HEK293 (cell line): ENCODE results near the gene CFAP221.
"Not testable (repeated sequence)": the region's sequence is repeated elsewhere in the genome, so short reads cannot be mapped to it uniquely, and the experiment has no call there.

ENCODE experiments used
- CTCF ChIA-PET: fragments of 350-600 bp; formaldehyde crosslinking; extraction: SDS; loops from one replicate; lab custom pipeline; 2021; ENCODE audit warnings: antibody characterized with exemption; lab: Yijun Ruan, JAX
- POLR2A ChIA-PET: fragments of 300-600 bp; formaldehyde crosslinking; extraction: SDS; loops from one replicate; lab custom pipeline; 2020; ENCODE audit warnings: antibody characterized with exemption, inconsistent platforms; lab: Yijun Ruan, JAX
- H3K27ac ChIP-seq: fragments of 200-500 bp; sonication (Bioruptor generic); 2 replicates; pipeline ENCODE4 v1.5.1; 2014; ENCODE audit warnings: low read depth, low read length, control low read depth, inconsistent platforms; ENCODE audit errors: extremely low read depth
- H3K36me3 ChIP-seq, 2 experiments: fragments of 200-500 bp in 1 of 2; sonication (Bioruptor generic) in 1 of 2; 1 replicate in 1 of 2; 2 replicates in 1 of 2; pipeline ENCODE4 v1.5.1; 2014 to 2017; ENCODE audit warnings: inconsistent platforms in 2 of 2, low read length in 2 of 2; ENCODE audit not compliant: control insufficient read depth in 2 of 2, insufficient read depth in 1 of 2
- H3K4me1 ChIP-seq: fragments of 200-500 bp; sonication (Bioruptor generic); 2 replicates; pipeline ENCODE4 v1.5.1; 2014; ENCODE audit warnings: mild to moderate bottlenecking, low read length, inconsistent platforms; ENCODE audit not compliant: control insufficient read depth, insufficient read depth
- H3K4me3 ChIP-seq: 2 replicates; pipeline ENCODE4 v1.5.1; 2011; ENCODE audit warnings: low read depth, mild to moderate bottlenecking, control low read depth, low read length, moderate library complexity
- H3K9me3 ChIP-seq: fragments of 200-500 bp; sonication (Bioruptor generic); 2 replicates; pipeline ENCODE4 v1.5.1; 2014; ENCODE audit warnings: low read depth, low read length, inconsistent platforms; ENCODE audit not compliant: control insufficient read depth, insufficient read depth
- KLF10 ChIP-seq: fragments of 450-650 bp; IDR thresholded peaks from 2 replicates; pipeline ENCODE4 v1.5.1; 2018; ENCODE audit warnings: missing biosample characterization, mild to moderate bottlenecking, missing genetic modification characterization
- ZFP69B ChIP-seq: fragments of 450-650 bp; formaldehyde crosslinking; IDR thresholded peaks from 2 replicates; pipeline ENCODE4 v1.5.1; 2016; ENCODE audit warnings: missing biosample characterization, missing genetic modification characterization
- ZNF18 ChIP-seq: fragments of 450-650 bp; formaldehyde crosslinking; IDR thresholded peaks from 2 replicates; pipeline ENCODE4 v1.5.1; 2016; ENCODE audit warnings: missing biosample characterization, missing genetic modification characterization
- ZNF26 ChIP-seq: fragments of 450-650 bp; formaldehyde crosslinking; IDR thresholded peaks from 2 replicates; pipeline ENCODE4 v1.5.1; 2016; ENCODE audit warnings: missing biosample characterization, missing genetic modification characterization
- ZNF362 ChIP-seq: fragments of 450-650 bp; formaldehyde crosslinking; IDR thresholded peaks from 2 replicates; pipeline ENCODE4 v1.5.1; 2016; ENCODE audit warnings: missing biosample characterization, missing genetic modification characterization
- ZNF560 ChIP-seq: fragments of 450-650 bp; formaldehyde crosslinking; IDR thresholded peaks from 2 replicates; pipeline ENCODE4 v1.5.1; 2017; ENCODE audit warnings: missing biosample characterization, missing genetic modification characterization, borderline replicate concordance
- ZNF561 ChIP-seq: fragments of 450-650 bp; IDR thresholded peaks from 2 replicates; pipeline ENCODE4 v1.5.1; 2018; ENCODE audit warnings: missing biosample characterization, missing genetic modification characterization, borderline replicate concordance
- ZNF670 ChIP-seq: fragments of 450-650 bp; formaldehyde crosslinking; IDR thresholded peaks from 2 replicates; pipeline ENCODE4 v1.5.1; 2016; ENCODE audit warnings: missing biosample characterization, missing genetic modification characterization, low read depth
- ZNF785 ChIP-seq: fragments of 450-650 bp; formaldehyde crosslinking; IDR thresholded peaks from 2 replicates; pipeline ENCODE4 v1.5.1; 2016; ENCODE audit warnings: missing biosample characterization, missing genetic modification characterization
- ZNF791 ChIP-seq: fragments of 450-650 bp; formaldehyde crosslinking; IDR thresholded peaks from 2 replicates; pipeline ENCODE4 v1.5.1; 2016; ENCODE audit warnings: missing biosample characterization, missing genetic modification characterization
- ZNF792 ChIP-seq: fragments of 450-650 bp; formaldehyde crosslinking; IDR thresholded peaks from 2 replicates; pipeline ENCODE4 v1.5.1; 2016; ENCODE audit warnings: missing biosample characterization, missing genetic modification characterization
- ZSCAN18 ChIP-seq: fragments of 450-650 bp; formaldehyde crosslinking; IDR thresholded peaks from 2 replicates; pipeline ENCODE4 v1.5.1; 2016; ENCODE audit warnings: missing biosample characterization, missing genetic modification characterization
- TF ChIP-seq, protein P1 (sequence below): fragments of 450-650 bp; IDR thresholded peaks from 2 replicates; pipeline ENCODE4 v1.5.1; 2018; ENCODE audit warnings: missing biosample characterization, mild to moderate bottlenecking, missing genetic modification characterization
- TF ChIP-seq, protein P2 (sequence below): fragments of 450-650 bp; formaldehyde crosslinking; conservative IDR thresholded peaks from 2 replicates; pipeline ENCODE4 v1.5.1; 2016; ENCODE audit warnings: low read depth, missing biosample characterization, missing genetic modification characterization

The CFAP221 gene

DNA sequence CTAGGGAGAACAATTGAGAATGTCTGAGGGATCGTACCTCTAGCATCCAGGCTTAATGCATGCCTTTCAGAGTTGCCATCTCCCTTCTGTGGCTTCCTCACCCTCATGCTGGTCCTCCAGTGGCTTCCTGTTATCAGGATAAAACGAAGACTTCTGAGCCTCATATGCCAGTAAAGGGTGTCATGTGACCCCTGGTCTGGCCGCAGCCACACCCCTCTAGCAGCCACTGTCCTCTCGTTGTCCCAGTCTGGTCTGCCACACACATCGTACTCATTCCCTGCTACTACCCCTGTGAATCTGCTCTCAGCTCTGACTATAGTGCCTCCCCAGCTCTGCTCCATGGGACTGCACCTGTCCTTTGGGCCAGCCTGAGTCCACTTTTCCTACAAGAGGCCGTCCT, 72.2 kb downstream of the CFAP221 start (continued):
- TF ChIP-seq ZSCAN18 (tag by site-specific recombination) (no peak), ZNF18 (no peak)
- TF ChIP-seq, protein P1, sequence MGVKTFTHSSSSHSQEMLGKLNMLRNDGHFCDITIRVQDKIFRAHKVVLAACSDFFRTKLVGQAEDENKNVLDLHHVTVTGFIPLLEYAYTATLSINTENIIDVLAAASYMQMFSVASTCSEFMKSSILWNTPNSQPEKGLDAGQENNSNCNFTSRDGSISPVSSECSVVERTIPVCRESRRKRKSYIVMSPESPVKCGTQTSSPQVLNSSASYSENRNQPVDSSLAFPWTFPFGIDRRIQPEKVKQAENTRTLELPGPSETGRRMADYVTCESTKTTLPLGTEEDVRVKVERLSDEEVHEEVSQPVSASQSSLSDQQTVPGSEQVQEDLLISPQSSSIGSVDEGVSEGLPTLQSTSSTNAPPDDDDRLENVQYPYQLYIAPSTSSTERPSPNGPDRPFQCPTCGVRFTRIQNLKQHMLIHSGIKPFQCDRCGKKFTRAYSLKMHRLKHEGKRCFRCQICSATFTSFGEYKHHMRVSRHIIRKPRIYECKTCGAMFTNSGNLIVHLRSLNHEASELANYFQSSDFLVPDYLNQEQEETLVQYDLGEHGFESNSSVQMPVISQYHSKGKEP (tag by site-specific recombination), result no peak
- TF ChIP-seq, all 188 proteins: peak for 0

DNA sequence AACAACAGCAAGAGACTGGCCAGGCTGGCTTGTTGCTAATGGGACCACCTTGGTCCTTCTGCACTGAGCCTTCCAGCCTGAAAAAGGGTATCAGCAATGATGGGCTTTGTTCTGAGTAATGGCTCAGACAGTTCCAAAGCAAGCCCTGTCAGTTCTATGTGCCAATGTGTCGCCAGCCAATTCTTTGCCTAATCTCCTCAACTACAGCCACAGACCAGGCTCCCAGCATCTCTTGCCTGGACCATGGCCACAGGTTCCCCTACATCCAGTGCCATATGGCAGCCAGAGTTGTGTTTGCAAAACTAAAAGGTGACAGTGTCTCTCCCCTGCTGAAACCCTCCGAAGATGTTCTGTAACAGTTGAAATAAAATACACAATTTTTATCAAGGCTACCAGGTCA, 73.2 kb downstream of the CFAP221 start:
- no peaks in the 10 kb centered on the region for H3K4me1 ChIP-seq
- TF ChIP-seq ZNF26 (tag by site-specific recombination), result no peak
- no peak for TF ChIP-seq ZFP69B (tag by site-specific recombination)
- TF ChIP-seq ZNF792, result no peak
- no peak for TF ChIP-seq ZNF560 (tag by site-specific recombination)
- no peak for TF ChIP-seq ZNF670 (tag by site-specific recombination)
- TF ChIP-seq, protein P2, sequence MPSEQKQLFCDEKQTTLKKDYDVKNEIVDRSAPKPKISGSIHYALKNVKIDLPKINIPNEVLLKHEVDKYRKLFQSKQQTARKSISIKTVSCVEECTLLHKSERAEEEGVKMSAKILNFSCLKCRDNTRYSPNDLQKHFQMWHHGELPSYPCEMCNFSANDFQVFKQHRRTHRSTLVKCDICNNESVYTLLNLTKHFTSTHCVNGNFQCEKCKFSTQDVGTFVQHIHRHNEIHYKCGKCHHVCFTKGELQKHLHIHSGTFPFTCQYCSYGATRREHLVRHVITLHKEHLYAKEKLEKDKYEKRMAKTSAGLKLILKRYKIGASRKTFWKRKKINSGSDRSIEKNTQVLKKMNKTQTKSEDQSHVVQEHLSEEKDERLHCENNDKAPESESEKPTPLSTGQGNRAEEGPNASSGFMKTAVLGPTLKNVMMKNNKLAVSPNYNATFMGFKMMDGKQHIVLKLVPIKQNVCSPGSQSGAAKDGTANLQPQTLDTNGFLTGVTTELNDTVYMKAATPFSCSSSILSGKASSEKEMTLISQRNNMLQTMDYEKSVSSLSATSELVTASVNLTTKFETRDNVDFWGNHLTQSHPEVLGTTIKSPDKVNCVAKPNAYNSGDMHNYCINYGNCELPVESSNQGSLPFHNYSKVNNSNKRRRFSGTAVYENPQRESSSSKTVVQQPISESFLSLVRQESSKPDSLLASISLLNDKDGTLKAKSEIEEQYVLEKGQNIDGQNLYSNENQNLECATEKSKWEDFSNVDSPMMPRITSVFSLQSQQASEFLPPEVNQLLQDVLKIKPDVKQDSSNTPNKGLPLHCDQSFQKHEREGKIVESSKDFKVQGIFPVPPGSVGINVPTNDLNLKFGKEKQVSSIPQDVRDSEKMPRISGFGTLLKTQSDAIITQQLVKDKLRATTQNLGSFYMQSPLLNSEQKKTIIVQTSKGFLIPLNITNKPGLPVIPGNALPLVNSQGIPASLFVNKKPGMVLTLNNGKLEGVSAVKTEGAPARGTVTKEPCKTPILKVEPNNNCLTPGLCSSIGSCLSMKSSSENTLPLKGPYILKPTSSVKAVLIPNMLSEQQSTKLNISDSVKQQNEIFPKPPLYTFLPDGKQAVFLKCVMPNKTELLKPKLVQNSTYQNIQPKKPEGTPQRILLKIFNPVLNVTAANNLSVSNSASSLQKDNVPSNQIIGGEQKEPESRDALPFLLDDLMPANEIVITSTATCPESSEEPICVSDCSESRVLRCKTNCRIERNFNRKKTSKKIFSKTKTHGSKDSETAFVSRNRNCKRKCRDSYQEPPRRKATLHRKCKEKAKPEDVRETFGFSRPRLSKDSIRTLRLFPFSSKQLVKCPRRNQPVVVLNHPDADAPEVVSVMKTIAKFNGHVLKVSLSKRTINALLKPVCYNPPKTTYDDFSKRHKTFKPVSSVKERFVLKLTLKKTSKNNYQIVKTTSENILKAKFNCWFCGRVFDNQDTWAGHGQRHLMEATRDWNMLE (tag by site-specific recombination), result no peak
- TF ChIP-seq ZNF791 (tag by site-specific recombination), result no peak
- no peak for TF ChIP-seq KLF10 (tag by site-specific recombination)
- TF ChIP-seq ZNF362 (tag by site-specific recombination), result no peak
- TF ChIP-seq ZNF561 (tag by site-specific recombination), result no peak
- no peak for TF ChIP-seq ZNF785 (tag by site-specific recombination)
- TF ChIP-seq, all 188 proteins: peak for 0
- ChIA-PET CTCF (interaction anchor here (0.6 kb wide), 1 partner anchor 35 kb away, joined by 4 read pairs; no protein-coding TSS in a partner anchor), POLR2A (no interaction called here)
- no peak overlapping the region for H3K4me3 ChIP-seq
- no peak overlapping the region for H3K27ac ChIP-seq
- no peaks in the 10 kb centered on the region for H3K36me3 ChIP-seq
- H3K9me3 ChIP-seq, result no peaks in the 10 kb centered on the region

DNA sequence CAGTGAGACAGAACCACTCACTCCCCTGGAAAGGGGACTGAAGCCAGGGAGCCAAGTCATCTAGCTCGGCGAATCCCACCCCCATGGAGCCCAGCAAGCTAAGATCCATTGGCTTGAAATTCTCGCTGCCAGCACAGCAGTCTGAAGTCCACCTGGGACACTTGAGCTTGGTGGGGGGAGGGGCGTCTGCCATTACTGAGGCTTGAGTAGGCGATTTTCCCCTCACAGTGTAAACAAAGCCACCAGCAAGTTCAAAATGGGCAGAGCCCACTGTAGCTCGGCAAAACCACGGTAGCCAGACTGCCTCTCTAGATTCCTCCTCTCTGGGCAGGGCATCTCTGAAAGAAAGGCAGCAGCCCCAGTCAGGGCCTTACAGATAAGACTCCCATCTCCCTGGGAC, 74.5 kb downstream of the CFAP221 start:
- H3K27ac ChIP-seq, H3K9me3 ChIP-seq, CTCF ChIA-PET, H3K4me3 ChIP-seq, H3K4me1 ChIP-seq, H3K36me3 ChIP-seq, POLR2A ChIA-PET: not testable (repeated sequence)
